ENCODE measurements around the gene ZSCAN31.

ZSCAN31 gene

GRCh38 chr6:28291573-28291972, 44.4 kb downstream of the ZSCAN31 start:
- no peak for DNase-seq (ENCODE audit: low read depth)
- no peak for TF ChIP-seq CTCF (conservative IDR thresholded peaks at IDR 0.05; ENCODE audit: low read length)
- no peak overlapping the region for H3K4me3 ChIP-seq (ENCODE audit: low read length)

- no peak for DNase-seq (ENCODE audit: low read depth)
- no peak overlapping the region for H3K4me3 ChIP-seq (ENCODE audit: low read length)
- no peak for TF ChIP-seq CTCF (conservative IDR thresholded peaks at IDR 0.05; ENCODE audit: low read length)
These were observed 53.0 kb downstream of the ZSCAN31 start for GRCh38 chr6:28282926-28283325.

GRCh38 chr6:28281288-28282064, 54.5 kb downstream of the ZSCAN31 start, which contains the start of gene PGBD1:
Gene PGBD1, plus strand, starts transcription at chr6:28281572. Its CDS starts 2,242 bp downstream, at chr6:28283814.
- no peak for TF ChIP-seq CTCF (conservative IDR thresholded peaks at IDR 0.05; ENCODE audit: low read length)
- DNase-seq (ENCODE audit: low read depth) = peak; percentile 80

GRCh38 chr6:28280595-28281287, 55.2 kb downstream of the ZSCAN31 start:
- peak overlapping the region; percentile 65 for H3K4me3 ChIP-seq (ENCODE audit: low read length)
- DNase-seq (ENCODE audit: low read depth) = no peak
- no peak for TF ChIP-seq CTCF (conservative IDR thresholded peaks at IDR 0.05; ENCODE audit: low read length)

More at GRCh38 chr6:28281288-28282064, 54.5 kb downstream of the ZSCAN31 start, which contains the start of gene PGBD1:
- H3K4me3 ChIP-seq (ENCODE audit: low read length) = peak within 1 kb of the TSS; percentile 65

- TF ChIP-seq CTCF (conservative IDR thresholded peaks at IDR 0.05; ENCODE audit: low read length) = no peak
- peak; percentile 18 for DNase-seq (ENCODE audit: low read depth)
- H3K4me3 ChIP-seq (ENCODE audit: low read length) = no peak overlapping the region
These were observed 58.2 kb downstream of the ZSCAN31 start for GRCh38 chr6:28277746-28278145.

GRCh38 chr6:28274888-28275287, 61.1 kb downstream of the ZSCAN31 start:
- no peak for DNase-seq (ENCODE audit: low read depth)
- no peak for TF ChIP-seq CTCF (conservative IDR thresholded peaks at IDR 0.05; ENCODE audit: low read length)
- no peak overlapping the region for H3K4me3 ChIP-seq (ENCODE audit: low read length)

Data from AG10803 (cell line).